WTC11 (cell line): Measurements from ENCODE around the gene TANC1.

Source experiments
- ATF3 ChIP-seq: sonication (generic); formaldehyde crosslinking; conservative IDR thresholded peaks from 2 replicates; pipeline ENCODE4 v1.8.1; 2022; ENCODE audit warnings: mild to moderate bottlenecking, missing genetic modification reagents
- CTCF ChIP-seq: fragments of 200-600 bp; IDR thresholded peaks from 2 replicates; pipeline ENCODE4 v1.8.0; 2022; ENCODE audit warnings: antibody characterized with exemption
- ETV6 ChIP-seq: sonication (generic); formaldehyde crosslinking; IDR thresholded peaks from 2 replicates; pipeline ENCODE4 v1.8.1; 2022; ENCODE audit warnings: mild to moderate bottlenecking, missing genetic modification reagents
- HMGXB4 ChIP-seq: sonication (generic); formaldehyde crosslinking; IDR thresholded peaks from 2 replicates; pipeline ENCODE4 v1.8.1; 2023; ENCODE audit warnings: mild to moderate bottlenecking, moderate library complexity, missing genetic modification reagents
- IRF2 ChIP-seq: sonication (generic); formaldehyde crosslinking; IDR thresholded peaks from 2 replicates; pipeline ENCODE4 v1.8.0; 2022; ENCODE audit warnings: low read depth, missing genetic modification reagents, borderline replicate concordance
- KAT7 ChIP-seq: sonication (generic); formaldehyde crosslinking; IDR thresholded peaks from 2 replicates; pipeline ENCODE4 v1.8.1; 2023; ENCODE audit warnings: missing genetic modification reagents, mild to moderate bottlenecking, borderline replicate concordance
- MAX ChIP-seq: sonication (generic); formaldehyde crosslinking; IDR thresholded peaks from 2 replicates; pipeline ENCODE4 v1.8.0; 2022; ENCODE audit warnings: mild to moderate bottlenecking, missing genetic modification reagents
- SOX15 ChIP-seq: fragments of 250-450 bp; sonication (Bioruptor Pico); IDR thresholded peaks from 2 replicates; pipeline ENCODE4 v1.9.0; 2021; ENCODE audit warnings: mild to moderate bottlenecking
- USF2 ChIP-seq: sonication (generic); formaldehyde crosslinking; IDR thresholded peaks from 2 replicates; pipeline ENCODE4 v1.8.1; 2023; ENCODE audit warnings: mild to moderate bottlenecking, missing genetic modification reagents, moderate library complexity
- ZNF138 ChIP-seq: sonication (generic); formaldehyde crosslinking; conservative IDR thresholded peaks from 2 replicates; pipeline ENCODE4 v1.8.1; 2022; ENCODE audit warnings: mild to moderate bottlenecking, moderate library complexity, missing genetic modification reagents
- ZSCAN18 ChIP-seq: fragments of 250-450 bp; sonication (Bioruptor Pico); IDR thresholded peaks from 2 replicates; pipeline ENCODE4 v2.1.2; 2022; ENCODE audit warnings: mild to moderate bottlenecking, moderate library complexity
- TF ChIP-seq, protein P1 (sequence below): sonication (generic); formaldehyde crosslinking; IDR thresholded peaks from 2 replicates; pipeline ENCODE4 v1.8.1; 2022; ENCODE audit warnings: mild to moderate bottlenecking, missing genetic modification reagents, moderate library complexity, borderline replicate concordance
- TF ChIP-seq, protein P2 (sequence below): sonication (generic); formaldehyde crosslinking; IDR thresholded peaks from 2 replicates; pipeline ENCODE4 v1.8.0; 2023; ENCODE audit warnings: mild to moderate bottlenecking, missing genetic modification reagents

GRCh38 chr2:159217676-159218075 is 249.2 kb downstream of the TANC1 start:
- no peak for TF ChIP-seq IRF2 (CRISPR knock-in tag)
- TF ChIP-seq CTCF: no peak
- TF ChIP-seq USF2 (CRISPR knock-in tag): no peak
- TF ChIP-seq, protein P1, sequence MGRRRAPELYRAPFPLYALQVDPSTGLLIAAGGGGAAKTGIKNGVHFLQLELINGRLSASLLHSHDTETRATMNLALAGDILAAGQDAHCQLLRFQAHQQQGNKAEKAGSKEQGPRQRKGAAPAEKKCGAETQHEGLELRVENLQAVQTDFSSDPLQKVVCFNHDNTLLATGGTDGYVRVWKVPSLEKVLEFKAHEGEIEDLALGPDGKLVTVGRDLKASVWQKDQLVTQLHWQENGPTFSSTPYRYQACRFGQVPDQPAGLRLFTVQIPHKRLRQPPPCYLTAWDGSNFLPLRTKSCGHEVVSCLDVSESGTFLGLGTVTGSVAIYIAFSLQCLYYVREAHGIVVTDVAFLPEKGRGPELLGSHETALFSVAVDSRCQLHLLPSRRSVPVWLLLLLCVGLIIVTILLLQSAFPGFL (CRISPR knock-in tag): no peak
- no peak for TF ChIP-seq MAX (CRISPR knock-in tag)
- TF ChIP-seq SOX15 (CRISPR knock-in tag): no peak
- no peak for TF ChIP-seq ZNF138 (CRISPR knock-in tag)
- TF ChIP-seq HMGXB4 (CRISPR knock-in tag): no peak
- no peak for TF ChIP-seq ETV6 (CRISPR knock-in tag)
- TF ChIP-seq ATF3: no peak
- TF ChIP-seq, protein P2, sequence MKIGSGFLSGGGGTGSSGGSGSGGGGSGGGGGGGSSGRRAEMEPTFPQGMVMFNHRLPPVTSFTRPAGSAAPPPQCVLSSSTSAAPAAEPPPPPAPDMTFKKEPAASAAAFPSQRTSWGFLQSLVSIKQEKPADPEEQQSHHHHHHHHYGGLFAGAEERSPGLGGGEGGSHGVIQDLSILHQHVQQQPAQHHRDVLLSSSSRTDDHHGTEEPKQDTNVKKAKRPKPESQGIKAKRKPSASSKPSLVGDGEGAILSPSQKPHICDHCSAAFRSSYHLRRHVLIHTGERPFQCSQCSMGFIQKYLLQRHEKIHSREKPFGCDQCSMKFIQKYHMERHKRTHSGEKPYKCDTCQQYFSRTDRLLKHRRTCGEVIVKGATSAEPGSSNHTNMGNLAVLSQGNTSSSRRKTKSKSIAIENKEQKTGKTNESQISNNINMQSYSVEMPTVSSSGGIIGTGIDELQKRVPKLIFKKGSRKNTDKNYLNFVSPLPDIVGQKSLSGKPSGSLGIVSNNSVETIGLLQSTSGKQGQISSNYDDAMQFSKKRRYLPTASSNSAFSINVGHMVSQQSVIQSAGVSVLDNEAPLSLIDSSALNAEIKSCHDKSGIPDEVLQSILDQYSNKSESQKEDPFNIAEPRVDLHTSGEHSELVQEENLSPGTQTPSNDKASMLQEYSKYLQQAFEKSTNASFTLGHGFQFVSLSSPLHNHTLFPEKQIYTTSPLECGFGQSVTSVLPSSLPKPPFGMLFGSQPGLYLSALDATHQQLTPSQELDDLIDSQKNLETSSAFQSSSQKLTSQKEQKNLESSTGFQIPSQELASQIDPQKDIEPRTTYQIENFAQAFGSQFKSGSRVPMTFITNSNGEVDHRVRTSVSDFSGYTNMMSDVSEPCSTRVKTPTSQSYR: no peak
- no peak for TF ChIP-seq KAT7 (CRISPR knock-in tag)
- TF ChIP-seq ZSCAN18: no peak
